Liver (tissue), 3 donors: ENCODE data around the gene PKD1L1.

Experiments used
- GABPA ChIP-seq, 2 donors: IDR thresholded peaks in 1 of 2; conservative IDR thresholded peaks in 1 of 2; 2 replicates each; pipeline ENCODE4 v1.6.1; 2016; ENCODE audit warnings: antibody characterized with exemption in 2 of 2, mild to moderate bottlenecking in 1 of 2, moderate library complexity in 1 of 2
- JUND ChIP-seq, 2 donors: IDR thresholded peaks; 2 replicates each; pipeline ENCODE4 v1.6.1; 2016; ENCODE audit warnings: antibody characterized with exemption in 2 of 2
- RAD21 ChIP-seq, 2 donors: IDR thresholded peaks; 2 replicates each; pipeline ENCODE4 v1.6.1; 2016; ENCODE audit warnings: antibody characterized with exemption in 2 of 2, mild to moderate bottlenecking in 2 of 2
- SP1 ChIP-seq: IDR thresholded peaks from 2 replicates; pipeline ENCODE4 v1.6.1; 2018; ENCODE audit warnings: antibody characterized with exemption, mild to moderate bottlenecking
- TAF1 ChIP-seq: conservative IDR thresholded peaks from 2 replicates; pipeline ENCODE4 v1.6.1; 2016; ENCODE audit warnings: antibody characterized with exemption, mild to moderate bottlenecking
- TF ChIP-seq, protein P1 (sequence below): fragments of 150-350 bp; IDR thresholded peaks from 2 replicates; pipeline ENCODE4 v1.5.1; 2017; ENCODE audit warnings: improper control_type of control experiment, low read depth, low read length; ENCODE audit not compliant: missing input control
- TF ChIP-seq, protein P2 (sequence below): IDR thresholded peaks from 2 replicates; pipeline ENCODE4 v1.6.1; 2016; ENCODE audit warnings: antibody characterized with exemption
- TF ChIP-seq, protein P3 (sequence below): IDR thresholded peaks from 2 replicates; pipeline ENCODE4 v1.6.1; 2016; ENCODE audit warnings: antibody characterized with exemption
- TF ChIP-seq, protein P4 (sequence below): IDR thresholded peaks from 2 replicates; pipeline ENCODE4 v1.6.1; 2016; ENCODE audit warnings: antibody characterized with exemption, mild to moderate bottlenecking
- donor health status: healthy.
- donor health status: healthy.

DNA sequence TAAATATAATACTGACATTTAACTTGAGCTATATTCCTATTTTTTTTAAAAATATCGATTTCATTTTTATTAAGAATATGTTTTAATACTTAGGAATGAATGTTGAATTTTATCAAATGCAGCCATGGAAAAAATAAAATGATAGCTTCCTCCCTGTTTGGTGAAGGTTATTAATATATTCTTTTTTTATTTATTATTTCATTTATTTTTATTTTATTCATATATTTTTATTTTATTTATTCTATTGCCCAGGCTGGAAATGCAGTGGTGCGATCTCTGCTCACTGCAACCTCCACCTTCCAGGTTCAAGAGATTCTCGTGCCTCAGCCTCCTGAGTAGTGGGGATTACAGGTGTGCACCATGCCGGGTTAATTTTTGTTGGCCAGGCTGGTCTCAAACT, 160.2 kb downstream of the PKD1L1 start:
- TF ChIP-seq, protein P1, sequence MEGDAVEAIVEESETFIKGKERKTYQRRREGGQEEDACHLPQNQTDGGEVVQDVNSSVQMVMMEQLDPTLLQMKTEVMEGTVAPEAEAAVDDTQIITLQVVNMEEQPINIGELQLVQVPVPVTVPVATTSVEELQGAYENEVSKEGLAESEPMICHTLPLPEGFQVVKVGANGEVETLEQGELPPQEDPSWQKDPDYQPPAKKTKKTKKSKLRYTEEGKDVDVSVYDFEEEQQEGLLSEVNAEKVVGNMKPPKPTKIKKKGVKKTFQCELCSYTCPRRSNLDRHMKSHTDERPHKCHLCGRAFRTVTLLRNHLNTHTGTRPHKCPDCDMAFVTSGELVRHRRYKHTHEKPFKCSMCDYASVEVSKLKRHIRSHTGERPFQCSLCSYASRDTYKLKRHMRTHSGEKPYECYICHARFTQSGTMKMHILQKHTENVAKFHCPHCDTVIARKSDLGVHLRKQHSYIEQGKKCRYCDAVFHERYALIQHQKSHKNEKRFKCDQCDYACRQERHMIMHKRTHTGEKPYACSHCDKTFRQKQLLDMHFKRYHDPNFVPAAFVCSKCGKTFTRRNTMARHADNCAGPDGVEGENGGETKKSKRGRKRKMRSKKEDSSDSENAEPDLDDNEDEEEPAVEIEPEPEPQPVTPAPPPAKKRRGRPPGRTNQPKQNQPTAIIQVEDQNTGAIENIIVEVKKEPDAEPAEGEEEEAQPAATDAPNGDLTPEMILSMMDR, result no peak
- no peak for TF ChIP-seq SP1
- TF ChIP-seq GABPA (IDR thresholded peaks at IDR 0.05 in 1 of 2, conservative IDR thresholded peaks at IDR 0.05 in 1 of 2), result no peak
- no peak for TF ChIP-seq RAD21 (IDR thresholded peaks at IDR 0.05)
- no peak for TF ChIP-seq TAF1
- TF ChIP-seq, protein P2, sequence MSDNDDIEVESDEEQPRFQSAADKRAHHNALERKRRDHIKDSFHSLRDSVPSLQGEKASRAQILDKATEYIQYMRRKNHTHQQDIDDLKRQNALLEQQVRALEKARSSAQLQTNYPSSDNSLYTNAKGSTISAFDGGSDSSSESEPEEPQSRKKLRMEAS, result no peak
- TF ChIP-seq JUND (IDR thresholded peaks at IDR 0.05), result no peak
- TF ChIP-seq, protein P3, sequence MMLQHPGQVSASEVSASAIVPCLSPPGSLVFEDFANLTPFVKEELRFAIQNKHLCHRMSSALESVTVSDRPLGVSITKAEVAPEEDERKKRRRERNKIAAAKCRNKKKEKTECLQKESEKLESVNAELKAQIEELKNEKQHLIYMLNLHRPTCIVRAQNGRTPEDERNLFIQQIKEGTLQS, result no peak
- TF ChIP-seq, protein P4, sequence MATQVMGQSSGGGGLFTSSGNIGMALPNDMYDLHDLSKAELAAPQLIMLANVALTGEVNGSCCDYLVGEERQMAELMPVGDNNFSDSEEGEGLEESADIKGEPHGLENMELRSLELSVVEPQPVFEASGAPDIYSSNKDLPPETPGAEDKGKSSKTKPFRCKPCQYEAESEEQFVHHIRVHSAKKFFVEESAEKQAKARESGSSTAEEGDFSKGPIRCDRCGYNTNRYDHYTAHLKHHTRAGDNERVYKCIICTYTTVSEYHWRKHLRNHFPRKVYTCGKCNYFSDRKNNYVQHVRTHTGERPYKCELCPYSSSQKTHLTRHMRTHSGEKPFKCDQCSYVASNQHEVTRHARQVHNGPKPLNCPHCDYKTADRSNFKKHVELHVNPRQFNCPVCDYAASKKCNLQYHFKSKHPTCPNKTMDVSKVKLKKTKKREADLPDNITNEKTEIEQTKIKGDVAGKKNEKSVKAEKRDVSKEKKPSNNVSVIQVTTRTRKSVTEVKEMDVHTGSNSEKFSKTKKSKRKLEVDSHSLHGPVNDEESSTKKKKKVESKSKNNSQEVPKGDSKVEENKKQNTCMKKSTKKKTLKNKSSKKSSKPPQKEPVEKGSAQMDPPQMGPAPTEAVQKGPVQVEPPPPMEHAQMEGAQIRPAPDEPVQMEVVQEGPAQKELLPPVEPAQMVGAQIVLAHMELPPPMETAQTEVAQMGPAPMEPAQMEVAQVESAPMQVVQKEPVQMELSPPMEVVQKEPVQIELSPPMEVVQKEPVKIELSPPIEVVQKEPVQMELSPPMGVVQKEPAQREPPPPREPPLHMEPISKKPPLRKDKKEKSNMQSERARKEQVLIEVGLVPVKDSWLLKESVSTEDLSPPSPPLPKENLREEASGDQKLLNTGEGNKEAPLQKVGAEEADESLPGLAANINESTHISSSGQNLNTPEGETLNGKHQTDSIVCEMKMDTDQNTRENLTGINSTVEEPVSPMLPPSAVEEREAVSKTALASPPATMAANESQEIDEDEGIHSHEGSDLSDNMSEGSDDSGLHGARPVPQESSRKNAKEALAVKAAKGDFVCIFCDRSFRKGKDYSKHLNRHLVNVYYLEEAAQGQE, result no peak
